Large intestine (tissue), 3 donors: ENCODE data around the gene CDH19. TPM values are rescaled to one million over a fixed set of nuclear protein-coding genes. Genes with fewer than 3 reads are reported as not detected.

Experiments used
- DNase-seq, 2 donors: peaks; one replicate each; pipeline versions ENCODE4 v3.0.0 to v3.0.0-alpha.2; 2013
- H3K27ac ChIP-seq: one replicate; pipeline ENCODE4 v1.5.1; 2013; ENCODE audit warnings: low read length
- H3K27me3 ChIP-seq: 2 replicates; pipeline ENCODE4 v1.6.1; 2013; ENCODE audit warnings: low read length; ENCODE audit not compliant: control insufficient read depth, insufficient read depth
- H3K36me3 ChIP-seq: 2 replicates; pipeline ENCODE4 v1.6.1; 2013; ENCODE audit warnings: low read length; ENCODE audit not compliant: control insufficient read depth, insufficient read depth
- H3K4me1 ChIP-seq: one replicate; pipeline ENCODE4 v1.6.1; 2013; ENCODE audit warnings: low read length; ENCODE audit not compliant: control insufficient read depth, insufficient read depth
- H3K4me3 ChIP-seq: one replicate; pipeline ENCODE4 v1.5.1; 2013; ENCODE audit warnings: low read length
- H3K9me3 ChIP-seq: one replicate; pipeline ENCODE4 v1.6.1; 2013; ENCODE audit warnings: mild to moderate bottlenecking, low read depth, low read length, moderate library complexity; ENCODE audit not compliant: control insufficient read depth
- WGBS: methylation state at CpG from one replicate; pipeline ENCODE4 v1.1.5; 2013; ENCODE audit warnings: low lambda C conversion rate; ENCODE audit not compliant: insufficient coverage; 5-methylcytosine and 5-hydroxymethylcytosine counted together
- polyA plus RNA-seq: library from polyadenylated mRNA; unstranded; fragments of 120-200 nt; gene quantifications from one replicate; pipeline ENCODE4 v1.2.1, GENCODE V29; 2013

The CDH19 gene
- polyA plus RNA-seq, 1 donor: 8.3 TPM

GRCh38 chr18:66566616-66567015 is 37.3 kb downstream of the CDH19 start:
- Histone ChIP-seq H3K36me3 (no peaks in the 10 kb centered on the region), H3K27ac (no peak overlapping the region), H3K27me3 (no peaks in the 10 kb centered on the region), H3K4me1 (no peaks in the 10 kb centered on the region), H3K9me3 (no peaks in the 10 kb centered on the region), H3K4me3 (no peak overlapping the region)
- WGBS: 85% methylated on average over 3 of the region's 5 CpGs
- DNase-seq: no peak

- DNase-seq: no peak
- H3K4me3 ChIP-seq: no peak overlapping the region
- no peaks in the 10 kb centered on the region for H3K4me1 ChIP-seq
- H3K27me3 ChIP-seq: no peaks in the 10 kb centered on the region
- H3K9me3 ChIP-seq: no peaks in the 10 kb centered on the region
- no peaks in the 10 kb centered on the region for H3K36me3 ChIP-seq
- H3K27ac ChIP-seq: no peak overlapping the region
These were observed 39.7 kb downstream of the CDH19 start for GRCh38 chr18:66564236-66564635.

GRCh38 chr18:66562279-66562678 is 41.6 kb downstream of the CDH19 start:
- no peaks in the 10 kb centered on the region for H3K4me1 ChIP-seq
- no peak overlapping the region for H3K27ac ChIP-seq
- H3K27me3 ChIP-seq: no peaks in the 10 kb centered on the region
- DNase-seq: no peak
- no CpG with 5 or more reads among the region's 6 CpGs for WGBS
- no peak overlapping the region for H3K4me3 ChIP-seq
- H3K36me3 ChIP-seq: no peaks in the 10 kb centered on the region
- no peaks in the 10 kb centered on the region for H3K9me3 ChIP-seq

GRCh38 chr18:66560094-66560493 is 43.8 kb downstream of the CDH19 start:
- H3K27me3 ChIP-seq: no peaks in the 10 kb centered on the region
- H3K4me1 ChIP-seq: no peaks in the 10 kb centered on the region
- no peaks in the 10 kb centered on the region for H3K36me3 ChIP-seq
- H3K9me3 ChIP-seq: no peaks in the 10 kb centered on the region
- no peak overlapping the region for H3K27ac ChIP-seq
- no peak overlapping the region for H3K4me3 ChIP-seq
- no peak for DNase-seq
- no CpG with 5 or more reads among the region's 4 CpGs for WGBS

- H3K27me3 ChIP-seq: no peaks in the 10 kb centered on the region
- WGBS: no CpG with 5 or more reads among the region's 5 CpGs
- no peaks in the 10 kb centered on the region for H3K36me3 ChIP-seq
- H3K9me3 ChIP-seq: no peaks in the 10 kb centered on the region
- no peak for DNase-seq
- no peaks in the 10 kb centered on the region for H3K4me1 ChIP-seq
- no peak overlapping the region for H3K4me3 ChIP-seq
- H3K27ac ChIP-seq: no peak overlapping the region
These were observed 45.1 kb downstream of the CDH19 start for GRCh38 chr18:66558773-66559172.

GRCh38 chr18:66557091-66557490 is 46.8 kb downstream of the CDH19 start:
- Histone ChIP-seq H3K4me1 (no peaks in the 10 kb centered on the region), H3K4me3 (no peak overlapping the region), H3K27me3 (no peaks in the 10 kb centered on the region), H3K9me3 (no peaks in the 10 kb centered on the region), H3K36me3 (no peaks in the 10 kb centered on the region), H3K27ac (no peak overlapping the region)
- DNase-seq: no peak

- H3K4me3 ChIP-seq: no peak overlapping the region
- H3K36me3 ChIP-seq: no peaks in the 10 kb centered on the region
- H3K27ac ChIP-seq: no peak overlapping the region
- DNase-seq: no peak
- WGBS: 100% methylated on average over 1 of the region's 2 CpGs
- no peaks in the 10 kb centered on the region for H3K27me3 ChIP-seq
- no peaks in the 10 kb centered on the region for H3K4me1 ChIP-seq
- no peaks in the 10 kb centered on the region for H3K9me3 ChIP-seq
These were observed 48.3 kb downstream of the CDH19 start for GRCh38 chr18:66555585-66555984.

GRCh38 chr18:66553824-66554223 is 50.1 kb downstream of the CDH19 start:
- Histone ChIP-seq H3K4me3 (no peak overlapping the region), H3K27me3 (no peaks in the 10 kb centered on the region), H3K4me1 (no peaks in the 10 kb centered on the region), H3K9me3 (no peaks in the 10 kb centered on the region), H3K36me3 (no peaks in the 10 kb centered on the region), H3K27ac (no peak overlapping the region)
- WGBS: 100% methylated on average over 1 of the region's 1 CpG
- no peak for DNase-seq

GRCh38 chr18:66550366-66550765 is 53.5 kb downstream of the CDH19 start:
- Histone ChIP-seq H3K36me3 (no peaks in the 10 kb centered on the region), H3K4me1 (no peaks in the 10 kb centered on the region), H3K27ac (no peak overlapping the region), H3K9me3 (no peaks in the 10 kb centered on the region), H3K4me3 (no peak overlapping the region), H3K27me3 (no peaks in the 10 kb centered on the region)
- no CpG with 5 or more reads among the region's 3 CpGs for WGBS
- no peak for DNase-seq

GRCh38 chr18:66548747-66549146 is 55.1 kb downstream of the CDH19 start:
- WGBS: 90% methylated on average over 2 of the region's 3 CpGs
- H3K9me3 ChIP-seq: no peaks in the 10 kb centered on the region
- H3K4me3 ChIP-seq: no peak overlapping the region
- H3K36me3 ChIP-seq: no peaks in the 10 kb centered on the region
- no peaks in the 10 kb centered on the region for H3K27me3 ChIP-seq
- H3K4me1 ChIP-seq: no peaks in the 10 kb centered on the region
- no peak for DNase-seq
- H3K27ac ChIP-seq: no peak overlapping the region

- no peaks in the 10 kb centered on the region for H3K36me3 ChIP-seq
- no peak for DNase-seq
- no peaks in the 10 kb centered on the region for H3K9me3 ChIP-seq
- no peak overlapping the region for H3K27ac ChIP-seq
- H3K4me3 ChIP-seq: no peak overlapping the region
- H3K4me1 ChIP-seq: no peaks in the 10 kb centered on the region
- WGBS: 71% methylated on average over 4 of the region's 4 CpGs
- no peaks in the 10 kb centered on the region for H3K27me3 ChIP-seq
These were observed 69.8 kb downstream of the CDH19 start for GRCh38 chr18:66534110-66534509.
